ENCODE measurements around the gene RNU6-1. TPM values are rescaled to one million over a fixed set of nuclear protein-coding genes. Genes with fewer than 3 reads are reported as not detected.

RNU6-1 gene
- total and polyA plus RNA-seq, 7 donors: not detected

GRCh38 chr15:67805666-67806516 is 34.0 kb downstream of the RNU6-1 start:
- Histone ChIP-seq H3K4me3 (no peak overlapping the region), H3K4me1 (no peaks in the 10 kb centered on the region), H3K9me3 (no peaks in the 10 kb centered on the region), H3K27ac (no peak overlapping the region), H3K27me3 (ENCODE audit: insufficient read depth in 3 of 3, low read length in 2 of 3) (no peaks in the 10 kb centered on the region), H3K36me3 (ENCODE audit: insufficient read depth in 1 of 2, low read depth in 1 of 2) (peaks cover 0 to 7% of the 10 kb centered on the region in 2 donors)
- ATAC-seq: no peak
- WGBS, 3 donors: 81 to 90% (median 89%) methylated on average over 16 of the region's 16 CpGs
- TF ChIP-seq CTCF (IDR thresholded peaks at IDR 0.05): no peak
- DNase-seq: no peak
- intact Hi-C loops (cut with DNase I): no loop called here

- no peak for ATAC-seq
- DNase-seq: no peak
- Histone ChIP-seq H3K9me3 (no peaks in the 10 kb centered on the region), H3K4me3 (no peak overlapping the region), H3K4me1 (no peaks in the 10 kb centered on the region), H3K27ac (no peak overlapping the region), H3K27me3 (ENCODE audit: insufficient read depth in 3 of 3, low read length in 2 of 3) (no peaks in the 10 kb centered on the region), H3K36me3 (ENCODE audit: insufficient read depth in 1 of 2, low read depth in 1 of 2) (peaks cover 0 to 7% of the 10 kb centered on the region in 2 donors)
- 73 to 82% (median 79%) methylated on average over 16 to 17 of the region's 17 CpGs for WGBS, 3 donors
- TF ChIP-seq CTCF (IDR thresholded peaks at IDR 0.05): no peak
- intact Hi-C loops (cut with DNase I): no loop called here
These were observed 34.7 kb downstream of the RNU6-1 start for GRCh38 chr15:67805008-67805665.

GRCh38 chr15:67803996-67804843 is 35.6 kb downstream of the RNU6-1 start:
- 74 to 77% (median 74%) methylated on average over 27 of the region's 27 CpGs for WGBS, 3 donors
- TF ChIP-seq CTCF (IDR thresholded peaks at IDR 0.05): no peak
- Histone ChIP-seq H3K27me3 (ENCODE audit: insufficient read depth in 3 of 3, low read length in 2 of 3) (no peaks in the 10 kb centered on the region), H3K9me3 (no peaks in the 10 kb centered on the region), H3K4me3 (no peak overlapping the region), H3K4me1 (no peaks in the 10 kb centered on the region), H3K36me3 (ENCODE audit: insufficient read depth in 1 of 2, low read depth in 1 of 2) (peaks cover 0 to 7% of the 10 kb centered on the region in 2 donors), H3K27ac (no peak overlapping the region)
- no peak for ATAC-seq
- intact Hi-C loops (cut with DNase I): no loop called here
- peak in 1 of 2 donors; percentile 41 for DNase-seq

- intact Hi-C loops (cut with DNase I): no loop called here
- TF ChIP-seq CTCF (IDR thresholded peaks at IDR 0.05): no peak
- Histone ChIP-seq H3K9me3 (no peaks in the 10 kb centered on the region), H3K36me3 (ENCODE audit: insufficient read depth in 1 of 2, low read depth in 1 of 2) (peaks cover 0 to 7% of the 10 kb centered on the region in 2 donors), H3K27ac (no peak overlapping the region), H3K4me3 (no peak overlapping the region), H3K27me3 (ENCODE audit: insufficient read depth in 3 of 3, low read length in 2 of 3) (no peaks in the 10 kb centered on the region), H3K4me1 (no peaks in the 10 kb centered on the region)
- 54 to 59% (median 59%) methylated on average over 3 of the region's 3 CpGs for WGBS, 3 donors
- ATAC-seq: no peak
- no peak for DNase-seq
These were observed 36.5 kb downstream of the RNU6-1 start for GRCh38 chr15:67803299-67803698.
